HG03039 (cell line): ENCODE measurements around the gene NLRP1.

Experiments used
- ATAC-seq: cut with Tn5 transposase; IDR thresholded peaks from one replicate; pipeline ENCODE4 v1.9.1; 2021; ENCODE audit warnings: mild to moderate bottlenecking, moderate library complexity; ENCODE audit not compliant: unreplicated experiment

Gene NLRP1

GRCh38 chr17:5526821-5527598 is 57.3 kb downstream of the NLRP1 start:
- no peak for ATAC-seq

- ATAC-seq = no peak
Measured at GRCh38 chr17:5523249-5523648, 61.1 kb downstream of the NLRP1 start.

- no peak for ATAC-seq
Measured at GRCh38 chr17:5522476-5522875, 61.8 kb downstream of the NLRP1 start.

- no peak for ATAC-seq
Measured at GRCh38 chr17:5516060-5516792, 68.1 kb downstream of the NLRP1 start.

GRCh38 chr17:5514976-5515375 is 69.3 kb downstream of the NLRP1 start:
- ATAC-seq = no peak

GRCh38 chr17:5513628-5514027 is 70.7 kb downstream of the NLRP1 start:
- ATAC-seq = no peak

GRCh38 chr17:5511401-5512225 is 72.7 kb downstream of the NLRP1 start:
- ATAC-seq = no peak

GRCh38 chr17:5510771-5511170 is 73.5 kb downstream of the NLRP1 start:
- no peak for ATAC-seq

- no peak for ATAC-seq
Measured at GRCh38 chr17:5509482-5509881, 74.8 kb downstream of the NLRP1 start.

- ATAC-seq = no peak
Measured at GRCh38 chr17:5508810-5509209, 75.5 kb downstream of the NLRP1 start.

- ATAC-seq = no peak
Measured at GRCh38 chr17:5506307-5506706, 78.0 kb downstream of the NLRP1 start.

GRCh38 chr17:5502552-5502951 is 81.8 kb downstream of the NLRP1 start:
- no peak for ATAC-seq

- ATAC-seq = no peak
Measured at GRCh38 chr17:5501685-5502084, 82.6 kb downstream of the NLRP1 start.

GRCh38 chr17:5500589-5501391 is 83.5 kb downstream of the NLRP1 start:
- ATAC-seq = no peak

- ATAC-seq = no peak
Measured at GRCh38 chr17:5500247-5500588, 84.1 kb downstream of the NLRP1 start.

GRCh38 chr17:5499476-5500231 is 84.7 kb downstream of the NLRP1 start:
- ATAC-seq = no peak

GRCh38 chr17:5492970-5493369 is 91.3 kb downstream of the NLRP1 start:
- ATAC-seq = no peak

- ATAC-seq = no peak
Measured at GRCh38 chr17:5488752-5489151, 95.6 kb downstream of the NLRP1 start.

- peak; percentile 85 for ATAC-seq
Measured at GRCh38 chr17:5486206-5487124, 97.8 kb downstream of the NLRP1 start, which contains the start of gene MIS12. TSS of gene MIS12 (plus strand) at chr17:5486566. CDS start at chr17:5488863, 2,297 bp downstream.
